ENCODE results near the gene GCM1. TPM values are rescaled to one million over a fixed set of nuclear protein-coding genes. Genes with fewer than 3 reads are reported as not detected.
A peak's percentile ranks its signal among the peaks of the same experiment; 100 is the strongest.

The GCM1 gene
- polyA plus RNA-seq, 1 experiment = not detected

DNA sequence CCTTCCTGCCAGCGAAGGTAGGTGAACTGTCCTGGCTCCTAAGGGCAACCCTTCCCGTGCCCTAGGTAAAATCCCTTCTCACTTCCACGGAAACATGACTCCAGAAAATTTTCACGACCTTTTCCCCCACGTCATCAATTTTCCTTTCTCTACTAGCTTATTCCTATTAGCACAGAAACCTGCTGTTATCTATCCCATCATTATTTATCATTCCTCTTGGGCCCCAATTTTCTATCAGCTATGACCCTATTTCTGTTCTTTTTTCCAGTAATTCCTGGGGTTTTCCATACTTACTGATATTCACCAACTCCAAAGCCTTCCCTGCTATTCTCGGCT lies 23.8 kb upstream of the GCM1 start:
- no peak for DNase-seq (ENCODE audit: low read depth)
- TF ChIP-seq, protein P1, sequence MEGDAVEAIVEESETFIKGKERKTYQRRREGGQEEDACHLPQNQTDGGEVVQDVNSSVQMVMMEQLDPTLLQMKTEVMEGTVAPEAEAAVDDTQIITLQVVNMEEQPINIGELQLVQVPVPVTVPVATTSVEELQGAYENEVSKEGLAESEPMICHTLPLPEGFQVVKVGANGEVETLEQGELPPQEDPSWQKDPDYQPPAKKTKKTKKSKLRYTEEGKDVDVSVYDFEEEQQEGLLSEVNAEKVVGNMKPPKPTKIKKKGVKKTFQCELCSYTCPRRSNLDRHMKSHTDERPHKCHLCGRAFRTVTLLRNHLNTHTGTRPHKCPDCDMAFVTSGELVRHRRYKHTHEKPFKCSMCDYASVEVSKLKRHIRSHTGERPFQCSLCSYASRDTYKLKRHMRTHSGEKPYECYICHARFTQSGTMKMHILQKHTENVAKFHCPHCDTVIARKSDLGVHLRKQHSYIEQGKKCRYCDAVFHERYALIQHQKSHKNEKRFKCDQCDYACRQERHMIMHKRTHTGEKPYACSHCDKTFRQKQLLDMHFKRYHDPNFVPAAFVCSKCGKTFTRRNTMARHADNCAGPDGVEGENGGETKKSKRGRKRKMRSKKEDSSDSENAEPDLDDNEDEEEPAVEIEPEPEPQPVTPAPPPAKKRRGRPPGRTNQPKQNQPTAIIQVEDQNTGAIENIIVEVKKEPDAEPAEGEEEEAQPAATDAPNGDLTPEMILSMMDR (IDR thresholded peaks at IDR 0.05; ENCODE audit: insufficient read depth, low read depth, low read length) = no peak
- H3K36me3 ChIP-seq (ENCODE audit: control insufficient read depth, insufficient read depth, low read length) = no peaks in the 10 kb centered on the region
- CTCF ChIA-PET = interaction anchor here (0.6 to 6.2 kb wide), 28 partner anchors 11 to 486 kb away, joined by 3 to 143 read pairs (median 4); partner anchors contain the start of genes ELOVL5 and GSTA4
- H3K4me3 ChIP-seq (ENCODE audit: low read depth, low read length) = no peak overlapping the region
- POLR2A ChIA-PET = no interaction called here
- H3K27me3 ChIP-seq (ENCODE audit: control insufficient read depth, insufficient read depth, low read length) = no peaks in the 10 kb centered on the region

GRCh38 chr6:53171605-53172467 lies 23.2 kb upstream of the GCM1 start:
- ChIA-PET POLR2A (no interaction called here), CTCF (interaction anchor here (0.6 to 6.2 kb wide), 36 partner anchors 10 to 505 kb away, joined by 3 to 143 read pairs (median 4); partner anchors contain the start of genes ELOVL5 and GSTA4)
- no peaks in the 10 kb centered on the region for H3K27me3 ChIP-seq (ENCODE audit: control insufficient read depth, insufficient read depth, low read length)
- no peak for DNase-seq (ENCODE audit: low read depth)
- TF ChIP-seq, protein P1 (IDR thresholded peaks at IDR 0.05; ENCODE audit: insufficient read depth, low read depth, low read length) = peak; percentile 100
- no peaks in the 10 kb centered on the region for H3K36me3 ChIP-seq (ENCODE audit: control insufficient read depth, insufficient read depth, low read length)
- no peak overlapping the region for H3K4me3 ChIP-seq (ENCODE audit: low read depth, low read length)

GRCh38 chr6:53168516-53169267 lies 20.1 kb upstream of the GCM1 start:
- TF ChIP-seq, protein P1 (IDR thresholded peaks at IDR 0.05; ENCODE audit: insufficient read depth, low read depth, low read length) = no peak
- Histone ChIP-seq H3K27me3 (ENCODE audit: control insufficient read depth, insufficient read depth, low read length) (no peaks in the 10 kb centered on the region), H3K36me3 (ENCODE audit: control insufficient read depth, insufficient read depth, low read length) (no peaks in the 10 kb centered on the region), H3K4me3 (ENCODE audit: low read depth, low read length) (no peak overlapping the region)
- ChIA-PET CTCF (interaction anchor here (0.6 to 6.2 kb wide), 6 partner anchors 12 to 324 kb away, joined by 3 to 143 read pairs (median 4); no protein-coding TSS in a partner anchor), POLR2A (interaction anchor here (0.6 kb wide), 1 partner anchor 92 kb away, joined by 4 read pairs; no protein-coding TSS in a partner anchor)
- DNase-seq (ENCODE audit: low read depth) = no peak

DNA sequence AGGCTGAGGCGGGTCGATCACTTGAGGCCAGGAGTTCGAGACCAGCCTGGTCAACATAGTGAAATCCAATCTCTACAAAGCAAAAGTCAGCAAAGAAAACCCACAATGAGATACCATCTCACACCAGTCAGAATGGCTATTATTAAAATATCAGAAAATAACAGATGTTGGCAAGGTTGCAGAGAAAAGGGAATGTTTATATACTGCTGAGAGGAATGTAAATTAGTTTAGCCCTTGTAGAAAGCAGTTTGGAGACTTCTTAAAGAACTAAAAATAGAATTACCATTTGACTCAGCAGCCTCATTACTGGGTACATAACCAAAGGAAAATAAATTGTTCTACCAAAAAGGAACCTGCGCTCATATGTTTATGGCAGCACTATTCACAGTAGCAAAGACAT lies 16.7 kb upstream of the GCM1 start:
- TF ChIP-seq, protein P1 (IDR thresholded peaks at IDR 0.05; ENCODE audit: insufficient read depth, low read depth, low read length) = no peak
- no peak for DNase-seq (ENCODE audit: low read depth)
- no peaks in the 10 kb centered on the region for H3K27me3 ChIP-seq (ENCODE audit: control insufficient read depth, insufficient read depth, low read length)
- no peaks in the 10 kb centered on the region for H3K36me3 ChIP-seq (ENCODE audit: control insufficient read depth, insufficient read depth, low read length)
- ChIA-PET CTCF (interaction anchor here (2.3 kb wide), 1 partner anchor 319 kb away, joined by 5 read pairs; no protein-coding TSS in a partner anchor), POLR2A (no interaction called here)
- H3K4me3 ChIP-seq (ENCODE audit: low read depth, low read length) = no peak overlapping the region

GRCh38 chr6:53162606-53163005 lies 14.0 kb upstream of the GCM1 start:
- CTCF ChIA-PET = interaction anchor here (1.3 kb wide), 1 partner anchor 320 kb away, joined by 4 read pairs; no protein-coding TSS in a partner anchor
- H3K4me3 ChIP-seq (ENCODE audit: low read depth, low read length) = no peak overlapping the region
- no peak for DNase-seq (ENCODE audit: low read depth)
- POLR2A ChIA-PET = no interaction called here
- H3K27me3 ChIP-seq (ENCODE audit: control insufficient read depth, insufficient read depth, low read length) = no peaks in the 10 kb centered on the region
- no peaks in the 10 kb centered on the region for H3K36me3 ChIP-seq (ENCODE audit: control insufficient read depth, insufficient read depth, low read length)
- TF ChIP-seq, protein P1 (IDR thresholded peaks at IDR 0.05; ENCODE audit: insufficient read depth, low read depth, low read length) = no peak
